ENCODE data around the gene TRIM67.
"Not testable (repeated sequence)": the region's sequence is repeated elsewhere in the genome, so short reads cannot be mapped to it uniquely, and the experiment has no call there.

TRIM67 gene

DNA sequence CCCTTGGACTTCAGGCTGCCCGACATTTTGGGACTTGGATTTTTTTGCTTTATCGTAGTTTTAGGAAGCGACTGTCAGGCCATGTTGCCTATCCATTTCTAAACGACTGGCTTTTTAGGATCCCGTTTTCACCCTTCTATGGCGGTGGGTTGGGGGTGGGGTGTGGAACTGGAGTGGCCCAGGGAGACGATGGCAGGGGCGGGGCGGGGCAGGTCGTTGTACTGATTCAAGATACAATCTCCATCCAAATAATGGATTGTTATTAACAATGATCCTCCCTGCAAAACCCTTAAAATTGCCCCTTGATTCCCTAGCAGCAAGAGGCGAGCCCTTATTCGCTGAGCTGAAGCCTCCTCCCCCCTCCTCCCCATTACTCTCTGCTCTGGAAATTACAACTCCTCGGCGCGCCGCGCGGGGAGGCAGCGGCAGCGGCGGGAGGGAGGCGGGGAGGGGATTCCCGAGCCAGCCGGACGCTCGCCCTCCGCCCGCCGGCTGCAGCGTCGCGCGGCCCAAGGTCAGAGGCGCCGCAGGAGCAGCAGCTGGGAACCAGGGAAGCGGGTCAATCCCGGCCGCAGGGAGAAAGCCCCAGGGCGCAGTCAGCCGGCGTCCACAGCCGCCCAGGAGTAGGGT is at the start of gene TRIM67:
TSS of gene TRIM67 (plus strand) at position 392 of the 630 bp plus-strand sequence. CDS start 912 bp downstream, outside the sequence.
- DNase-seq (ENCODE audit: low read depth in 2 of 2), result no peak

- no peak for DNase-seq (ENCODE audit: low read depth in 2 of 2)
Observed at GRCh38 chr1:231116738-231117137, 45.1 kb upstream of the TRIM67 start.

DNA sequence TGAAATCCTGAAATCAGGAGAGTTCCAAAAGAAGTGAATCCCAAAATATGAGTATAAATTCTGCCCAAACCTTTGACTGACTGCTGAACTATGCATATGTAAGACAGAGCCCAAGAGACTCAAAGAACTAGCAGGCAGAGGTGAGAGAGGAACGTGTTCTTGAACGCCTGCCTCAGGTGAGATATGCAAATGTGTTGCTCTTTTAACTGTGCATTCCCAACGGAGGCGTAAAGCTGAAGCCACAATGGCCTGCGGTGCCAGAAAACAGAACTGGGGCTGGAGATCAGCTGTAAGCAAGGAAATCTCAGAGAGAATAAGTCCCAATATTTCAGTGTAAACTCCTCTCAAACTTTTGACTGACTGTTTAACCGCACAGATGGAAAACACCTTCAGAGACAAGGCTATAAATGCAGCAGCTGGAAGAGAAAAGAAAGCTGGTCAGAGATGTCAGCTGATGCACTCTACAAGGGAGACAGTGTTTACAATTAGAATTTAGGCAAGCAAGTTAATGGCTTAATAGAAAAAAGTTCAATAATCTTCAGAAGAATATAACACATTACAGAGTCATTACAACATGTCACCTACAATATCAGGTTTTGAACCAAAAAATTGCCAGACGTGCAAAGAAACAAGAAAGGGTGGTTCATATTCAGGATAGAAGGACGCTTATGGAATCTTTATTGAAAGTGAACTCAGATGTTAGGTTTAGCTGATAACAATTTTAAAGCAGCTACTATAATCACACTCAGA is 43.0 kb upstream of the TRIM67 start:
- no peak for DNase-seq (ENCODE audit: low read depth in 2 of 2)

- DNase-seq (ENCODE audit: low read depth in 2 of 2), result no peak
Observed at GRCh38 chr1:231121533-231121932, 40.3 kb upstream of the TRIM67 start.

DNA sequence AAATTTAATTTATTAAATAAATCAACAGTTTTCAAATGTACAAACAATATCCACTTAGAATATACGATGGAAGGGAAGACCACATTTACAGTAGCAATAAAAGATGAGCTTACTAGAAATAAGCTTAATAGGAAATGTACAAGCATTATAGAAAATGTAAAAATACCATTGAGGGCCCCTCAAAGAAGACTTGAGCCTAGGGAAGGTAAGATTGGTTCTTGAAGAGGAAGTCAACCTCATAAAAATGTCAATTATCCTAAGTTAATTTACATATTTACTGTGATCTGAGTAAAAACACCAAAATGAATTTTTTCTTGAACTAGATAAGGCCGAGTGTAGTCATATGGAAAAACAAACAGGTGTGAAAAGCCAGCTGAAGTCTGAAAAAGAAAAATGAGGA is 39.7 kb upstream of the TRIM67 start:
- DNase-seq (ENCODE audit: low read depth in 2 of 2), result no peak

- no peak for DNase-seq (ENCODE audit: low read depth in 2 of 2)
Observed at GRCh38 chr1:231124746-231125145, 37.1 kb upstream of the TRIM67 start.

GRCh38 chr1:231125972-231126580 is 35.8 kb upstream of the TRIM67 start:
- no peak for DNase-seq (ENCODE audit: low read depth in 2 of 2)

GRCh38 chr1:231127106-231127505 is 34.8 kb upstream of the TRIM67 start:
- not testable (repeated sequence) for DNase-seq (ENCODE audit: low read depth in 2 of 2)

DNA sequence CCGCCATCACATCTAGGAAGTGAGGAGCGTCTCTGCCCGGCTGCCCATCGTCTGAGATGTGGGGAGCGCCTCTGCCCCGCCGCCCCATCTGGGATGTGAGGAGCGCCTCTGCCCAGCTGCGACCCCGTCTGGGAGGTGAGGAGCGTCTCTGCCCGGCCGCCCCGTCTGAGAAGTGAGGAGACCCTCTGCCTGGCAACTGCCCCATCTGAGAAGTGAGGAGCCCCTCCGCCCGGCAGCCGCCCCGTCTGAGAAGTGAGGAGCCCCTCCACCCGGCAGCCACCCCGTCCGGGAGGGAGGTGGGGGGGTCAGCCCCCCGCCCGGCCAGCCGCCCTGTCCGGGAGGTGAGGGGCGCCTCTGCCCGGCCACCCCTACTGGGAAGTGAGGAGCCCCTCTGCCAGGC is 33.4 kb upstream of the TRIM67 start:
- DNase-seq (ENCODE audit: low read depth in 2 of 2), result not testable (repeated sequence)

GRCh38 chr1:231130544-231130943 is 31.3 kb upstream of the TRIM67 start:
- no peak for DNase-seq (ENCODE audit: low read depth in 2 of 2)

DNA sequence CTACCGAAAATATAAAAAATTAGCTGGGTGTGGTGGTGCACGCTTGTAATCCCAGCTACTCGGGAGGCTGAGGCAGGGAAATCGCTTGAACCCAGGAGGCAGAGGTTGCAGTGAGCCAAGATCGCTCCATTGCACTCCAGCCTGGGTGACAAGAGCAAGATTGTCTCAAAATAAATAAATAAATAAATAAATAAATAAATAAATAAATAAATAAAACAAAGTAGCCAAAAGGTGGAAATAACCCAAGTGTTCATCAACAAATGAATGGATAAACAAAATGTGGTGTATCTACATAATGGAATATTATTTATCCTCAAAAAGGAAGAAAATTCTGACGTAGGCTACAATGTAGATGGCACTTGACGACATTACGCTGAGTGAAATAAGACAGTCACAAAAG is 29.3 kb upstream of the TRIM67 start:
- not testable (repeated sequence) for DNase-seq (ENCODE audit: low read depth in 2 of 2)

GRCh38 chr1:231134624-231135023 is 27.2 kb upstream of the TRIM67 start:
- no peak for DNase-seq (ENCODE audit: low read depth in 2 of 2)

DNA sequence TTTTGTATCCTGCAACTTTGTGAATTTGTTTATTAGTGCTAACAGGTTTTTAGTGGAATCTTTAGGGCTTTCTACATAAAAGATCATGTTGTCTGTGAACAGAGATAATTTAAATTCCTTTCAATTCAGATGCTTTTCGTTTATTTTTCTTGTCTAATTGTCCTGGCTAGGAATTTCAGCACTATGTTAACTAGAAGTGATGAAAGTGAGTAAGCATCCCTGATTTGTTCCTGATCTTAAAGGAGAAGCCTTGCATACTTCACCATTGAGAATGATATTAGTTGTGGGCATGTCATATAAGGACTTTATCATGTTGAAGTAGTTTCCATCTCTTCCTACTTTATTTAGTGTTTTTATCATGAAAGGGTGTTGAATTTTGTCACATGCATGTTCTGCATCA is 23.6 kb upstream of the TRIM67 start:
- no peak for DNase-seq (ENCODE audit: low read depth in 2 of 2)

DNA sequence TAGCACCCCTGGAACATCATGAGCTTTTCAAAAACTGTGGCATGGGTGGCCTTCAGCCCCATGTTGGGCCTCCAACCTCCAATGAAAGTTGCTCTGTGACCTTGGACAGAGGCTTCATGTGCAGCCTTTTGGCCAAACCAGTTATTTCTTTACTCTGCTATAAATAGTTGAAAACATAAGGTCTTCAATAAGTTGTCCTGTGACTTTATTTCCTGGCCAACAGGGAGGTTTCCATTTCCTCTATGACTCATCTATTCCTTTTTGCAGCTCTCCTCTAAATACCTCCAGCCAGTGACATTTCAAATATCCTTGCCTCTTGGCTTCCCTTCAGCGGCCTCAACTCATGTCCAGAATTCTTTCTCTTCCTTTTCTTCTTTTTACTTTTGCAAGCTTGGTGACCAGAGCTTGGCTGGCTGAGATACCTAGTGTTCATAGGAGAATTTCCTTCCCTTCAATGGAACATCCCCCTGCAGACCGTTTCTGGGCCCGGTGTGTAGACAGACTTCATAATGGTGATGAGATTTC is 22.7 kb upstream of the TRIM67 start:
- DNase-seq (ENCODE audit: low read depth in 2 of 2), result no peak

GRCh38 chr1:231139659-231140654 is 21.9 kb upstream of the TRIM67 start:
- no peak for DNase-seq (ENCODE audit: low read depth in 2 of 2)

- DNase-seq (ENCODE audit: low read depth in 2 of 2), result no peak
Observed at GRCh38 chr1:231144416-231145193, 17.3 kb upstream of the TRIM67 start.

DNA sequence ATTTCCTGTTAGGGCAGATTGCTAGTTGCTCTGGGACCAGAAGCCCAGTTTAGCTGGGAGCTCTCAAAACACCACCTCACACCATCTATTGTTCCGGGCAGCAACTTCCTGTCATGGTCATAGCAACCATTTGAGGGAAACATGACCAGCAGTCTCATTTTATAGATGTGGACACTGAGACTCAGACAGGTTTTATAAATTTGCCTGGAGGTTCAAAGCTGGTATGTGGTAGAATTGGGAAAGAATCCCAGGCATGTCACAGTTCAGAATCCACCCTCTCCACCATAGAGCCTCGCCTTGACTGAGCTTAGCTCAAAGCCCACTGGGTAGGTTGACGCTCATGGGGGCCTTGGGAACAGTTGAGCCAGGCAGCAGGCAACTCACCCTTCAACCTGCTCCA is 14.0 kb upstream of the TRIM67 start:
- DNase-seq (ENCODE audit: low read depth in 2 of 2), result no peak

- no peak for DNase-seq (ENCODE audit: low read depth in 2 of 2)
Observed at GRCh38 chr1:231151811-231152210, 10.0 kb upstream of the TRIM67 start.

- DNase-seq (ENCODE audit: low read depth in 2 of 2), result no peak
Observed at GRCh38 chr1:231153726-231154125, 8.1 kb upstream of the TRIM67 start.

- DNase-seq (ENCODE audit: low read depth in 2 of 2), result no peak
Observed at GRCh38 chr1:231155808-231156207, 6.0 kb upstream of the TRIM67 start.

DNA sequence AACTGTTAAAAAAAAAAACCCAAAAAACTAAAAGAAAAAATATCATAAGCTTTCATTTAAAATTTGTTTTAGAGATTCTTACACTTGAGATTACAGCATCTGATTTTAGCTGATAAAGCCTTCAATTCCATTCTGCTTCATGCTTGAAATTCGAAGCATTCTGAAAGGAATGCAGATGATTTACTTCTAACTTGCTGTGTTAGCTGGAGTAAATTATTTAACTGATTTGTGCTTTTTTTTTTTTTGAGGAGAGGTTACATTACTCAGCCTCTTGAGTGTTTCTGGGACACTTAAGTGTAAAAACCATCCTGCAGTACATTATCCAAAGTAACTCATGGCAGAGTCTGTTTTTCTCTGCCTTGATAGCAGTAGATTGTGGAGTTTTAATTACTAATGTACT is 4.5 kb upstream of the TRIM67 start:
- no peak for DNase-seq (ENCODE audit: low read depth in 2 of 2)

Measured in stimulated activated CD8-positive, alpha-beta memory T cell treated with anti-CD3 and anti-CD28 coated beads, Interleukin-15, amount 100 ng/mL, for 4 hours (primary cell).